ENCODE data around the gene CALM3.

DNA sequence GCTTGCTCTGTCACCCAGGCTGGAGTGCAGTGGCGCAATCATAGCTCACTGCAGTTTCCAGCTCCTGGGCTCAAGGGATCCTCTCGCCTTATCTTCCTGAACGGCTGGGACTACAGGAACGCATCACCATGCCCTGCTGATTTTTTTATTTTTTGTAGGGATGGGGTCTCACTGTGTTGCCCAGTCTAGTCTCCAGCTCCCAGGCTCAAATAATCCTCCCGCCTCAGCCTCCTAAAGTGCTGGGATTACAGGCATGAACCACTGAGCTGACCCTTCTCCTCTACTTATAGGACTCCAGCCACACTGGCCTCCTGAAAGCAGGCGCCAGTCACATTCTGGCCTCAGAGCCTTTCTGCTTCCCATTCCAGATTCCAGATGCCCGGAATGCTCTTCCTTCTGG lies 49.3 kb downstream of the CALM3 start:
- TF ChIP-seq POLR2AphosphoS5 (IDR thresholded peaks at IDR 0.05): no peak
- TF ChIP-seq, protein P1, sequence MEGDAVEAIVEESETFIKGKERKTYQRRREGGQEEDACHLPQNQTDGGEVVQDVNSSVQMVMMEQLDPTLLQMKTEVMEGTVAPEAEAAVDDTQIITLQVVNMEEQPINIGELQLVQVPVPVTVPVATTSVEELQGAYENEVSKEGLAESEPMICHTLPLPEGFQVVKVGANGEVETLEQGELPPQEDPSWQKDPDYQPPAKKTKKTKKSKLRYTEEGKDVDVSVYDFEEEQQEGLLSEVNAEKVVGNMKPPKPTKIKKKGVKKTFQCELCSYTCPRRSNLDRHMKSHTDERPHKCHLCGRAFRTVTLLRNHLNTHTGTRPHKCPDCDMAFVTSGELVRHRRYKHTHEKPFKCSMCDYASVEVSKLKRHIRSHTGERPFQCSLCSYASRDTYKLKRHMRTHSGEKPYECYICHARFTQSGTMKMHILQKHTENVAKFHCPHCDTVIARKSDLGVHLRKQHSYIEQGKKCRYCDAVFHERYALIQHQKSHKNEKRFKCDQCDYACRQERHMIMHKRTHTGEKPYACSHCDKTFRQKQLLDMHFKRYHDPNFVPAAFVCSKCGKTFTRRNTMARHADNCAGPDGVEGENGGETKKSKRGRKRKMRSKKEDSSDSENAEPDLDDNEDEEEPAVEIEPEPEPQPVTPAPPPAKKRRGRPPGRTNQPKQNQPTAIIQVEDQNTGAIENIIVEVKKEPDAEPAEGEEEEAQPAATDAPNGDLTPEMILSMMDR (IDR thresholded peaks at IDR 0.05; ENCODE audit: poor library complexity, severe bottlenecking): no peak
- TF ChIP-seq EP300 (conservative IDR thresholded peaks at IDR 0.05; ENCODE audit: poor library complexity, severe bottlenecking): no peak
- no peak for TF ChIP-seq EZH2 (IDR thresholded peaks at IDR 0.05; ENCODE audit: borderline replicate concordance, insufficient read depth, low read length, poor library complexity, severe bottlenecking)
- TF ChIP-seq RAD21 (conservative IDR thresholded peaks at IDR 0.05): no peak
- TF ChIP-seq TAF1 (IDR thresholded peaks at IDR 0.05; ENCODE audit: low read depth): no peak
- TF ChIP-seq, protein P2, sequence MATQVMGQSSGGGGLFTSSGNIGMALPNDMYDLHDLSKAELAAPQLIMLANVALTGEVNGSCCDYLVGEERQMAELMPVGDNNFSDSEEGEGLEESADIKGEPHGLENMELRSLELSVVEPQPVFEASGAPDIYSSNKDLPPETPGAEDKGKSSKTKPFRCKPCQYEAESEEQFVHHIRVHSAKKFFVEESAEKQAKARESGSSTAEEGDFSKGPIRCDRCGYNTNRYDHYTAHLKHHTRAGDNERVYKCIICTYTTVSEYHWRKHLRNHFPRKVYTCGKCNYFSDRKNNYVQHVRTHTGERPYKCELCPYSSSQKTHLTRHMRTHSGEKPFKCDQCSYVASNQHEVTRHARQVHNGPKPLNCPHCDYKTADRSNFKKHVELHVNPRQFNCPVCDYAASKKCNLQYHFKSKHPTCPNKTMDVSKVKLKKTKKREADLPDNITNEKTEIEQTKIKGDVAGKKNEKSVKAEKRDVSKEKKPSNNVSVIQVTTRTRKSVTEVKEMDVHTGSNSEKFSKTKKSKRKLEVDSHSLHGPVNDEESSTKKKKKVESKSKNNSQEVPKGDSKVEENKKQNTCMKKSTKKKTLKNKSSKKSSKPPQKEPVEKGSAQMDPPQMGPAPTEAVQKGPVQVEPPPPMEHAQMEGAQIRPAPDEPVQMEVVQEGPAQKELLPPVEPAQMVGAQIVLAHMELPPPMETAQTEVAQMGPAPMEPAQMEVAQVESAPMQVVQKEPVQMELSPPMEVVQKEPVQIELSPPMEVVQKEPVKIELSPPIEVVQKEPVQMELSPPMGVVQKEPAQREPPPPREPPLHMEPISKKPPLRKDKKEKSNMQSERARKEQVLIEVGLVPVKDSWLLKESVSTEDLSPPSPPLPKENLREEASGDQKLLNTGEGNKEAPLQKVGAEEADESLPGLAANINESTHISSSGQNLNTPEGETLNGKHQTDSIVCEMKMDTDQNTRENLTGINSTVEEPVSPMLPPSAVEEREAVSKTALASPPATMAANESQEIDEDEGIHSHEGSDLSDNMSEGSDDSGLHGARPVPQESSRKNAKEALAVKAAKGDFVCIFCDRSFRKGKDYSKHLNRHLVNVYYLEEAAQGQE (IDR thresholded peaks at IDR 0.05; ENCODE audit: borderline replicate concordance): no peak
- TF ChIP-seq SMC3 (conservative IDR thresholded peaks at IDR 0.05; ENCODE audit: poor library complexity): no peak
